Measurements from ENCODE around the gene DDR1.

Gene DDR1

DNA sequence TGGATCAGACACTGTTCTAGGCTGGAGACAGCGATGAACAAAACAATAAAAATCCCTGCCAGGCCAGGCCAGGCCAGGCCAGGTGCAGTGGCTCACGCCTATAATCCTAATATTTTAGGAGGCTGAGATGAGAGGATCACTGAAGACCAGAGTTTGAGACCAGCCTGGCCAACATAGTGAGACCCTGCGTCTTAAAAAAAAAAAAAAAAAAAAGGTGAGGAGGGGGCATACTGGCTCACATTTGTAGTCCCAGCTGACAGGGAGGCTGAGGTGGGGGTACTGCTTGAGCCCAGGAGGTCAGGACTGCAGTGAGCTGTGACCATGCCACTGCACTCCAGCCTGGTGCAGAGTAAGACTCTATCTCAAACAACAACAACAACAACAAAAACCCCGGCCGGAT lies 61.0 kb downstream of the DDR1 start:
- Histone ChIP-seq H3K27me3 (ENCODE audit: control insufficient read depth in 1 of 2, insufficient read depth in 2 of 2, low read length in 2 of 2) (peaks cover 7 to 13% of the 10 kb centered on the region in 2 donors), H3K4me3 (ENCODE audit: low read depth in 1 of 2, low read length in 2 of 2) (no peak overlapping the region), H3K27ac (ENCODE audit: low read depth, low read length) (no peak overlapping the region), H3K9ac (ENCODE audit: low read depth in 1 of 2, low read length in 2 of 2) (no peak overlapping the region), H3K36me3 (ENCODE audit: control insufficient read depth in 1 of 2, insufficient read depth in 2 of 2, low read length in 2 of 2) (no peaks in the 10 kb centered on the region), H3K9me3 (ENCODE audit: control insufficient read depth in 1 of 2, low read length in 2 of 2) (no peaks in the 10 kb centered on the region), H3K4me1 (ENCODE audit: control insufficient read depth in 1 of 2, insufficient read depth in 2 of 2, low read length in 2 of 2) (peaks cover 8 to 11% of the 10 kb centered on the region in 2 donors)

DNA sequence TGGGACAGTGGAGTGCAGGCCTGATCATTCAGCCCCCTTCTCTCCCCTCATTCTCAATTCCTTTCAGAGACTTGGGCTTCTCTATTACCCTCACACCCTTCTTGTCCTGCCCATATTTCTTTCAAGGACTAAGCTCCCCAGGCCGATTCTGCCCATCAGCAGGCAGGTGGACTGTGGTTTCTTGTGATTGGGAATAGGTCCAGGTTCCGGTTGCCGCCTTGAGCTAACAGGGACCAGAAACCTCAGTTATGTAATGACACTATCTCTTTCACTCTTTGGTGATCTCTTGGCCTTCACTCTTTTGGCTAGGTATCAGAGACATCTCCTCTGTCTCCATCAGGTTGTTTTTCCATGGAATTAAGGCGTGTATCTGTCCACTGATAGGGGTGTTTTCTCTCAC lies 62.9 kb downstream of the DDR1 start:
- Histone ChIP-seq H3K4me3 (ENCODE audit: low read depth in 1 of 2, low read length in 2 of 2) (no peak overlapping the region), H3K27ac (ENCODE audit: low read depth, low read length) (no peak overlapping the region), H3K4me1 (ENCODE audit: control insufficient read depth in 1 of 2, insufficient read depth in 2 of 2, low read length in 2 of 2) (peaks cover 5 to 7% of the 10 kb centered on the region in 2 donors), H3K27me3 (ENCODE audit: control insufficient read depth in 1 of 2, insufficient read depth in 2 of 2, low read length in 2 of 2) (peaks cover 9 to 11% of the 10 kb centered on the region in 2 donors), H3K9ac (ENCODE audit: low read depth in 1 of 2, low read length in 2 of 2) (no peak overlapping the region), H3K36me3 (ENCODE audit: control insufficient read depth in 1 of 2, insufficient read depth in 2 of 2, low read length in 2 of 2) (no peaks in the 10 kb centered on the region), H3K9me3 (ENCODE audit: control insufficient read depth in 1 of 2, low read length in 2 of 2) (no peaks in the 10 kb centered on the region)

DNA sequence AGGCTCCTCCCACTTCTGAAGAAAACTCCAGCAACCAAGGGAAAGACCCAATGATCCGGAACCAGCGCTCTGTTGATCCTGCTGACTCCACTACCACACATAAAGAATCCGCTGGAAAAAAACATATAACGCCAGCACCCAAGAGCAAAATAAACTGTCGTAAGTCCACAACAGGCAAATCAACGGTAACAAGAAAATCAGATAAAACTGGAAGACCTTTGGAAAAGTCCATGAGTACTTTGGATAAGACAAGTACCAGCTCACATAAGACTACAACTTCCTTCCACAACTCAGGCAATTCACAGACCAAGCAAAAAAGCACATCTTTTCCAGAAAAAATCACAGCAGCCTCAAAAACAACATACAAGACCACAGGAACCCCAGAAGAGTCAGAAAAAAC lies 64.5 kb downstream of the DDR1 start:
- no peaks in the 10 kb centered on the region for H3K36me3 ChIP-seq (ENCODE audit: control insufficient read depth in 1 of 2, insufficient read depth in 2 of 2, low read length in 2 of 2)
- no peak overlapping the region for H3K27ac ChIP-seq (ENCODE audit: low read depth, low read length)
- H3K27me3 ChIP-seq (ENCODE audit: control insufficient read depth in 1 of 2, insufficient read depth in 2 of 2, low read length in 2 of 2): peaks cover 6 to 18% of the 10 kb centered on the region in 2 donors
- H3K9ac ChIP-seq (ENCODE audit: low read depth in 1 of 2, low read length in 2 of 2): no peak overlapping the region
- H3K4me1 ChIP-seq (ENCODE audit: control insufficient read depth in 1 of 2, insufficient read depth in 2 of 2, low read length in 2 of 2): peaks cover 0 to 5% of the 10 kb centered on the region in 2 donors
- no peak overlapping the region for H3K4me3 ChIP-seq (ENCODE audit: low read depth in 1 of 2, low read length in 2 of 2)
- H3K9me3 ChIP-seq (ENCODE audit: control insufficient read depth in 1 of 2, low read length in 2 of 2): no peaks in the 10 kb centered on the region

Data from duodenal mucosa (tissue), 2 donors.